Cerebellar cortex (tissue), 1 donor: ENCODE measurements around the gene CDA.

ENCODE experiments used
- DNase-seq: peaks from one replicate; pipeline ENCODE4 v3.0.0-alpha.2; 2015; ENCODE audit warnings: low spot score

CDA gene

DNA sequence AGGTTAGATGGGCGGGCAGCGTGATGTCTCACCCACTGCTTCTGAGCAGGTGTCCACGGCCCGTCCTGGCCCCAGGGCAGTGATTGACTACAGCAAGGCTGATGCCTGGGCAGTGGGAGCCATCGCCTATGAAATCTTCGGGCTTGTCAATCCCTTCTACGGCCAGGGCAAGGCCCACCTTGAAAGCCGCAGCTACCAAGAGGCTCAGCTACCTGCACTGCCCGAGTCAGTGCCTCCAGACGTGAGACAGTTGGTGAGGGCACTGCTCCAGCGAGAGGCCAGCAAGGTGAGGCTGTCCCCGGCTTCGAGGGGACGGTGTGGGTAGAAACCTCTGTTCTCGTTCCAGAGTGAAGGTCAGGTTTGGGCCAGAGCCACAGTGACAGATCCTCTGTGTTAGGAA, 60.0 kb downstream of the CDA start:
- no peak for DNase-seq

DNA sequence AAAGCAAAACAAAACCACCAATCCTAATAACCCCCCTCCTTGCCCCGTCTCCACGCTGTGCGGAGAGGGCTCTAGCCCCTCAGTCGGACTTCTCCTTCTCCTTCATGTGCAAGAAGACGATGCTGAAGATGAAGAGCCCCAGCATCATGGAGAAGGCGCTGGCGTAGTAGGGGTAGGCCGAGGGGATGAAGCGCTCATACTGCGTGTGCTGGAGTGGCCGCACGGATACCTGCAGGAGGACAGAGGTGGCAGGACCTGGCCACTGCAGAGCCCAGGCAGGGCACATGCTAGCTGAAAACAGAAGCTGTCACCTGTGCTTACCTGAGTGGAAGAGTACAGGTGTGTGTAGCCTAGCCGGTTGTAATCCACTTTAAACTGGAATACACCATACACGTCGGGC, 63.4 kb downstream of the CDA start:
- DNase-seq: no peak

DNA sequence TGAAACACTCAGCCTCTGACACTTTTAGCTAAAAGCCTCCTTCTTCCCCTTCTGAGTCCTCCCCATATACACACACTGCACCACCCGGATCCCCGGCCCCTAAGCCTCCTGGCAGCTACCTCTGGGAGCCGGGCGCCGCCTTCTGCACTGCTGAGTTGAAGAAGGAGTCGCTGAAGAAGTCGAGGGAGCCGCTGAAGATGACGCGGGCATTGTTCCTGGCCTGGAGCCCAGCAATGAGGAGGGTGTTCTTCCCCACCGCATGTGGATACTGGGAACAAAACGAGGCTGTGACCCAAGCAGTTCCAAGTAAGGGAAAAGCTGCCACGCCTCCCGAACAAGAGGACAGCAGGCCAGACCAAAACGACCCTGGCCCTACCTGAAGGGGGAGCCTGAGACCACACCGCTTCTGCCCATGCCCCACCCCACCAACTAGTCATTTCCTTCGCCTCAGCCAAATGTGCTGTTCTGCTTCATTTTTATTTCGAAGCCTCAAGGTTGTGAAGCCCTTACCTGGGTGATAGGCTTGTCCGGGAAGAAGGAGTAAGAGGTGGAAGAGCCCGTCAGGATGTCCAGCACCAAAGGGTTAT, 65.3 kb downstream of the CDA start:
- no peak for DNase-seq

DNA sequence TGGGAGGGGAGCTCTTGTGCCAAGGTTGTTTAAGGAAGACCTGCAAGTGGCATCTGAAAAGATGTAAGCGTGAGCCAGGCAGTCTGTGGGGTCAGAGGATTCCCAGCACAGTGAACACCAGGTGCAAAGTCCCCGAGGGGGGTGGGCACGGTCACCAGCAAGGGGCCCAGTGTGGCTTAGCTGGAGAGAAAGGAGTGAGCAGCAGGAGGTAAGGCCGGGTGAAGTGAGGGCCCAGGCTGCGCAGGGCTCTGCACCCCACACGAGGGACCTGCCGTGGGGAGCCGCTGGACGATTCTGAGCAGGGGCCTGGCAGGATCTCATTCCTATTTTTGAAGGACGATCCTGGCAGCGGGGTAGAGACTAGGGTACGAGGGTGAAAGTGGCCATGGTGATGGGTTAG, 68.1 kb downstream of the CDA start:
- DNase-seq: no peak

DNA sequence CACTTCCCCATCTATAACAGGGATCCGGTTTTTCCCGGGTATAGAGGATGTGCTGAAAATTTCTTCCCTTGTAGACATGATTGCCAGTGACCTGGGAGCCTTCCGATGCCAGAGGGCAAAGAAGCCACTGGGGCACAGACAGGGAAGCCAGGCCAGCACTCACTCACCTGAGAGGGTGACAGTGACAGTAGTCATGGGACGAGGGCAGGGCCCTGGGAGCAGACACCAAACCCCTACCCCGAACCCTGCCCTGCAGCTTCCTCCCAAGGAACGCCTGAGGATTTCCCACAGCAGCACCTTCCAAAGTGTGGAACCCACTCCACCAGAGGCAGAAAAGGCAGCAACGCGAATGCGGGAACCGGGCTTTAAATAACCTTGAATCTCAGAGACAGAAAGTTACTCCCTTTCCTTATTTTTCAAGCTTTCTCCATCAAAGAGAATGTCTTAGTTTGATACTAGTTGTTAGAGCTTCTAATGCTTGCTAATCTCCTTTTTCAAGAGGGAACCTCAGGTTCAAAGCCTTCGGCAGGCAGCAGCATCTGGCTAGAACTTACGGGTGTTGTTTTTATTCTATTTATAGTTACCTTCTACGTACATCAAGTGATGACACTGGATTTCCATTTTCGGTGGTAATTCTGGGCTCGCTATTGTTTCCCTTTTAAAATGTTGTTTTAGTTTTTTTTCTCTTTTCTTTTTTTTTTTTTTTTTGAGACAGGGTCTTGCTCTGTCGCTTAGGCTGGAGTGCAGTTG, 69.4 kb downstream of the CDA start:
- no peak for DNase-seq

DNA sequence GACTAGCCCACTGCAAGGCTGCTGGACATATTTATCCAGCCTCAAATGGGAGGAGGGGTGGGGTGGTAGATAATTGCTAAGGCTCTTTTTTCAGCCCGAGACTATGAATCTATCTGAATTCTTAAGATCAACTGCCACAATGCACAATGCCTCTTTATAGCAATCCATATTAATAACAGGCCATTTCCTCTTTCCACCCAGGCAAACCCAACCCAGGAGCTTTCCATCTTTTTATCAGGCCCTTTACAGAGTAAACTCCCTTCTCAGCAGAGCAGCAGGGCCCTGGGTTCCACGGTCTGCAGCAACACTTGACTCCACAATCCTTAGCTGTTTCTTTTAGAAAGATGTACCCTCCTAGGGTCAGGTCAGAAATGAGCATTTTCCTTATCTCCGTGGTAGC, 71.5 kb downstream of the CDA start:
- no peak for DNase-seq

DNA sequence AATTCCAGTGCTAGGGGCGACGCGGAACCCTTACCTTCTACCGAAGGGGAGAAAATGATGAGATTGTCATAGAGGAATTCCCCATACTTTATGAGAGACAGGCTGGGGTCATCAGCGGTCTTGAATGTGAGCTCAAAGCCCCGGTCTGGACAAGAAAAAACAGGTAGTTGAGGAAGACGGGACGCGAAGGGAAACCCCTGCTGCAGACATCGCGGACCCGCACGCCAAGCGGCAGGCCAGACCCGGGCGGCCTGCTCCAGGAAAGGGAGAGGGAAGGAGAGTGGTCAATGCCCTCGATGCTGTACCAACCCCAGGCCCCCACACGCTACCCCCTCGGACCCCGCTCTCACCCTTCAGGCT, 71.9 kb downstream of the CDA start:
- DNase-seq: no peak

DNA sequence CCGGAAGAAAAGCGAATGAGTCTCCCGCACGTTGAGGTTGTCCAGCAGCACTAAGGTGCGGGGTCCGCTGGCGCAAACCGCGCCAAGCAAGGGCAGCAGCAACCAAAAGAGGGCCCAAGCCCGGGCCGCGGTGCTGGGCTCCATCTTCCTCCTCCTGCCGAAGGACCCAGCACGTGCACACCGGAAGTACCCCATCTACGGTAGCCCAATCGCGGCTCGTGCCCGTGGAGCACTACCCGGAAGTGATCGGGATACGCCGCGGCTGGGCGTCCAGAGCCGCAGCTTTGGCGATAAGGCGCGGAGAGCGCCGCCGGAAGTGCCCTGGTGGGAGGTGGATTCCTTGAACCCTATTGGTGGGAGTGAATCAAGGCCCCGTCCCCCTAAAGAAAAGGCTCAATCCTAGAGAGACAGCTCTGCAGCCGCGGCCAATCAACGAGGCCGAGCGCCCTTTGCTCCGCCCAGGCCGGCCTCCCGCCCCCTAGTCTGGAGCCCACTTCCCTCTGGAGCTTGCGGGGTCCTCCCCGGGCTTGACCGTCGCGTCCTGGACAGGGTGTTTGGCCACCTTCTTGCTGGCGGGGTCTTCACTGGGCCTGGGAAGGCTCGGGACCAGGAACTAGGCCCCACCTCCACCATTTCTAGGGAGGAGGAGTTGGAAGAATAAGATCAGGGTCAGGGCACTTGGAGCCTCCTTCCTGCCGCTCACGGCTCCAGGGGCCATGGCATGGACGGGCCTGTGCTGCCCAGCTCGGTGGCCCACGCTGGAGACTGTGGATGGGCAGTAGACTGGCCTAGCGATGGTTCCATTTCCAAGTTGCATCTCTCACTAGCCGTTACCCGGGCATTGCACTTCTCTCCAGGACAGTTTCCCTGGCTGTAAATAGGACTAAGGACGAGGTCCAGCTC, 72.6 kb downstream of the CDA start, which contains the start of gene DDOST:
Gene DDOST (minus strand): TSS at position 163 of the 903 bp plus-strand sequence. CDS start 19 bp downstream, at position 144.
- DNase-seq: peak; percentile 99

DNA sequence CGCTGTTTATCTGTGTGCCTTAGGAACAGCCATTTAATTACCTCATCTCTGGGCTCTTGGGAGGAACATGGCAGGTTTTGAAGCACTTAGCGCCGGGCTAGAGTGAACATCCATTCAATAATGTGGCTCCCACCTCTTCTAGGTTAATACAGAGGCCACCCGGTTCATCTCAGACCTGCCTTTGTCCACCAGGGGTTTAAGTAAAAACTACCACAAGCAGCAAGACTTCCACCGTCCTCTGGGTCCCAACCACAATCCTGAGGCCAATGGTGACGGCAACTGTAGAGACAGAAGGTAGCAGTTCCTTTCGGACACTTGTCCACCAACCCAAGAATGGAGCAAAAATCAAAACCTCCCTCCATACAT, 73.2 kb downstream of the CDA start:
- no peak for DNase-seq

DNA sequence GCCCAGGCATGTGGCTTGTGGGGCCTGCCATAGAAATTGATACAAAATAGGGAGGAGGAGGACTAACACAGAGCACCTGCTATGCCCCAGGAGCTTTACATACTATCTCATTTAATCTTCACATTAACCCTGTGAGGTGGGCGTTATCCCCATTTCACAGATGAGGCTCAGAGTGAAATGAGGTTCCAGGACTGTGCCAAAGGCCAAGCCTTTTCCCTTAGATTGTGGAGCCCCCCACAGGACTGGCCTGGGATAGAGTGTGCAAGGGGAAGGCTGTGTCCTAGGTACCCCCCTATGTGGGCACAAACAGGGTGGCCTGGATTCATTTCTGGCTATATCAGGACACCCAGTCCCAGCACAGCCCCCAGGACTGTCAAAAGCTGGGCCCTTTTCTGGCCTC, 74.5 kb downstream of the CDA start:
- no peak for DNase-seq

DNA sequence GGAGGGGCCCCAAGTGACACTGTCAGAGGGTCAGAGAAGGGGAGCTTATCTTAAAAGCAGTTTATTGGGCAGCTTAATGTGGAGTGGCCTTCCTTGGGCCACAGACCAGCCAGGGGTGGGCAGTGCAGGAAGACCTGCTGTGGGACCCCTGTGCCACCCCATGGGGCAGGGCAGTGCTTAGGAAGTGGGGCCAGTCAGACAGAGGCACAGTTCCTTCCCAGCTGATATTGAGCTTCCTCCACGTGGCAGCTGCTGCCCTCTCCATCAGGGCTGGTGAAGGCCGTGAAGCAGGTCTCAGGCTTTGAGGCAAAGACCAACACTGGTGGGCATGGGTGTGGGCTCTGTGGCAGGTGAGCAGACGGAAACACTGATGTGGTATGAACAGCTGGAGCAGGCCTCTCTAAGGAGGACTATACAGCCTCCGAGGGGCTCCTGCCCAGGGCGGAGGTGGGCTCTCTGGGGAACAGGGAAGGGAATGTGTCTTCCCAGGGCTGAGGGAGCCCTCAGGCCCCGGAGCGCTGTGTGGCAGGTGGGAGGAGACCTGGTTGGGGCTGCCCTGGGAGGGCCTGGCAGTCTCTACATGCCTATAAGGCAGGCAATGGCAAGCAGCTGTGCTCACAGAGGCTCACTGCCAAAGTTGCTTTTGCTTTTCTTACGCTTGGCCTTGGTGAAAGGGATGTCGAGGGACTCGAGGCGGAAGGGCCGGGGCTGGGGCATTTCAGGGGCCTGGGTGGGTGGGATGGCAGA, 75.2 kb downstream of the CDA start:
- no peak for DNase-seq

DNA sequence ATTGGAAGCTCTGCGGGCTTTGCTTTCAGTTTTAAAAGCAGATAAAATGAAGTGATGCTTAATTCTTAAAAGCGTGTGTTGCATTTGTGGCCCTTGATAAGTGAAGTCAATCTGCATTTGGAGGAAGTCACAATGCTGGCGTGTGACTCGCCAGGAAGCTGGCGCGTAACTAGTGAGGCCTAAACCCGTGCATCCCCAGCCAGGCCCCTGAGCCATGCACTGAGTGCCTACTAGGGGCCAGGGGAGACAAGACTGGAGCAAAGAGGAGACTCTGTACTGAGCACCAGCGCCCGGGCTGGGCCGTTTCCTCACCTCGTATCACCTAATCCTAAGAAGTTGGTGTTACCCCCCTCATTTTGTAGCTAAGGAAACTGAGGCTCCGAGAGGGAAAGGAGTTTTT, 76.8 kb downstream of the CDA start:
- no peak for DNase-seq

DNA sequence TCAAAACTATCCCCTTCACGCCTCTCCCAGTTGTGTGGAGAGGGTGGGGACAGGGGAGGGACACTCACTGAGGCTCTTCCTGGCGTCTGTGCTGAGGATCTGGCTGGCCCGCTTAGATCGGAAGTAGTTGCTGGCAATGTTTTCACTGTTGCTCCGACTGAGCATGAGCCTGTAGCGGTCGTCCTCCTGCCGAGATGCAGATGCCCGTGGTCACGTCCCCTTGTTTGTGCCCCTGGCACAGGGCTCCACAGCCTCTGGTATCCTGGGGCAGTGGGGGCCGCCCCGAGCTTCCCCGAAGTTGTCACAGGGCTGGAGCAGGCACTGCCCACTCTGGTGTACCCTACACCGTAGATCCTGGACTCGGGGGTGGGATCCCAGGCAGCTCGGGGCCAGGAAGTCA, 77.2 kb downstream of the CDA start:
- DNase-seq: no peak

DNA sequence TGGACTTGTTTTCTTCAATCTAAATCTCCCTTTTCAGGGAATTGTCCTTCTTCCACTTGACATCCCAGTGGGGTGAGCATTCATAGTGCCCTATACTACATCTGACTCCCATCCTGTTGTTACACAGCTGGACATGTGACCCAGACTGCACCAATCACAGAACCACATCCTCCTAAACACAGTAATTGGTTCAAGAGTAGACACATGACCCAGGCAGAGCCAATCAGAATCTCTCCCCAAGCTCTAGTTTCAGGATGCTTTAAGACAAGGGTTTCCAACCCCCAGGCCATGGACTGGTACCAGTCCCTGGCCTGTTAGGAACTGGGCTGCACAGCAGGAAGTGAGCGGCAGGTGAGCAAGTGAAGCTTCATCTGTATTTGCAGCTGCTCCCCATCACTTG, 77.9 kb downstream of the CDA start:
- no peak for DNase-seq
